Glutamatergic neuron (in vitro differentiated cells): ENCODE data around the gene ESPNL. TPM values are rescaled to one million over a fixed set of nuclear protein-coding genes. Genes with fewer than 3 reads are reported as not detected.

Experiments used
- DNase-seq: peaks from one replicate; pipeline ENCODE4 v3.0.0; 2022
- H3K27ac Mint-ChIP-seq: one replicate; pipeline ENCODE4 v1.8.0; 2020; ENCODE audit warnings: mild to moderate bottlenecking, mixed read lengths, inconsistent platforms; ENCODE audit not compliant: unreplicated experiment
- H3K27me3 Mint-ChIP-seq: one replicate; pipeline ENCODE4 v1.8.0; 2020; ENCODE audit warnings: mild to moderate bottlenecking, moderate library complexity, mixed read lengths, inconsistent platforms; ENCODE audit not compliant: unreplicated experiment
- H3K36me3 Mint-ChIP-seq: one replicate; pipeline ENCODE4 v1.8.0; 2020; ENCODE audit warnings: mild to moderate bottlenecking, mixed read lengths, inconsistent platforms; ENCODE audit not compliant: unreplicated experiment
- H3K4me1 Mint-ChIP-seq: one replicate; pipeline ENCODE4 v1.8.0; 2020; ENCODE audit warnings: mild to moderate bottlenecking, low read depth, mixed read lengths, inconsistent platforms; ENCODE audit not compliant: unreplicated experiment
- H3K4me3 Mint-ChIP-seq: one replicate; pipeline ENCODE4 v1.8.0; 2020; ENCODE audit warnings: mild to moderate bottlenecking, mixed read lengths, inconsistent platforms; ENCODE audit not compliant: unreplicated experiment
- H3K9me3 Mint-ChIP-seq: one replicate; pipeline ENCODE4 v1.8.0; 2020; ENCODE audit warnings: mild to moderate bottlenecking, moderate library complexity, mixed read lengths, inconsistent platforms; ENCODE audit not compliant: unreplicated experiment
- total RNA-seq: library from RNA; stranded (reverse); fragmentation: NEBNext Ultra II Directional; extraction: Animal tissue kit (Norgen Biotek cat#: 25700); gene quantifications from one replicate; pipeline ENCODE4 v1.2.1, GENCODE V29; 2021; ENCODE audit not compliant: unreplicated experiment
- TF ChIP-seq, protein P1 (sequence below): fragments of 200-600 bp; sonication (generic); IDR thresholded peaks from one replicate; pipeline ENCODE4 v1.5.0; 2021; ENCODE audit not compliant: partially characterized antibody, unreplicated experiment

Gene ESPNL
- total RNA-seq, 1 donor from 2014 or later: 0.81 TPM

DNA sequence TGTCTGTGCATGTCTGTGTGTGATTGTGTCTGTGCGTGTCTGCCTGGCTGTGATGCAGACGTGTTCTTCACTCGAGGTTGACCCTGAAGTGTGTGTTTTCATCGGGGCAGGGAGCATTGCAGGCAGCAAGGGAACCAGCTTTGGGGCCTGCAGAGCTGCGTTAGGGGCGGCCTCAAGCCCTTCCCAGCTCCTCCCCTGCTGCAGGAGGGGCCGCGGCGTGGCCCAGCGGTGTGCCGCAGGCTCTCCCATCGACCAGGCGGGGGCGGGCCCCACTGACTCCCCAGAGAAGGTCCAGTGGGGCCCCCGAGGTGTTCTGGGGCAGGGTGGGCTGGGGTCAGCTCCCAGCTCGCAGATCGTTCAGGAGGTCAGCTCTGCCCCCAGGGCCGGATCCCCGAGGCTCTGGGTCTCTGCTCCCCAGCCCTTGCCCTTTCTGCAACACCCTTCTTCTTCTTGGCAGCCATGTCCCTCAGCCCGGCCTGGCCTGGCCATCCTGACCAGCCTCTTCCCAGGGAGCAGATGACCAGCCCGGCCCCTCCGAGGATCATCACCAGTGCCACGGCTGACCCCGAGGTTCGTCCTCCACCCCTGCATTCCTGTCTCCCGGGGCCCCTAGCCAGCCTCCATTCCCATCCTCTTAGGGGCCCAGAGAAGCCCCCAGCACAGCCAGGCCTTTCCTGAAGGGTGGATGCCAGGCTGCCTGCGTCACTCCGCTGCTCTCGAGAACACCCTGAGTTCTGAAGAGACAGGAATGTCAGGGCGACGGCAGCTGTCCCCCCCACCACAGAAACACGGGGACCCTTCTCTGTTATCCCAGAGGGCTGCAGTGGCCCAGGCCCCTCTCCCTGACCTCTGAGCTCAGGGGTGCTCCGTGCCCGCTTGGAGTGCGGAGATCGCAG, 27.3 kb downstream of the ESPNL start:
- H3K9me3 Mint-ChIP-seq: peaks cover 1% of the 10 kb centered on the region
- DNase-seq: peak; percentile 20
- H3K27ac Mint-ChIP-seq: no peak overlapping the region
- H3K4me1 Mint-ChIP-seq: peaks cover 3% of the 10 kb centered on the region
- TF ChIP-seq, protein P1, sequence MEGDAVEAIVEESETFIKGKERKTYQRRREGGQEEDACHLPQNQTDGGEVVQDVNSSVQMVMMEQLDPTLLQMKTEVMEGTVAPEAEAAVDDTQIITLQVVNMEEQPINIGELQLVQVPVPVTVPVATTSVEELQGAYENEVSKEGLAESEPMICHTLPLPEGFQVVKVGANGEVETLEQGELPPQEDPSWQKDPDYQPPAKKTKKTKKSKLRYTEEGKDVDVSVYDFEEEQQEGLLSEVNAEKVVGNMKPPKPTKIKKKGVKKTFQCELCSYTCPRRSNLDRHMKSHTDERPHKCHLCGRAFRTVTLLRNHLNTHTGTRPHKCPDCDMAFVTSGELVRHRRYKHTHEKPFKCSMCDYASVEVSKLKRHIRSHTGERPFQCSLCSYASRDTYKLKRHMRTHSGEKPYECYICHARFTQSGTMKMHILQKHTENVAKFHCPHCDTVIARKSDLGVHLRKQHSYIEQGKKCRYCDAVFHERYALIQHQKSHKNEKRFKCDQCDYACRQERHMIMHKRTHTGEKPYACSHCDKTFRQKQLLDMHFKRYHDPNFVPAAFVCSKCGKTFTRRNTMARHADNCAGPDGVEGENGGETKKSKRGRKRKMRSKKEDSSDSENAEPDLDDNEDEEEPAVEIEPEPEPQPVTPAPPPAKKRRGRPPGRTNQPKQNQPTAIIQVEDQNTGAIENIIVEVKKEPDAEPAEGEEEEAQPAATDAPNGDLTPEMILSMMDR: no peak
- H3K4me3 Mint-ChIP-seq: no peak overlapping the region
- no peaks in the 10 kb centered on the region for H3K36me3 Mint-ChIP-seq
- peaks cover 4% of the 10 kb centered on the region for H3K27me3 Mint-ChIP-seq

DNA sequence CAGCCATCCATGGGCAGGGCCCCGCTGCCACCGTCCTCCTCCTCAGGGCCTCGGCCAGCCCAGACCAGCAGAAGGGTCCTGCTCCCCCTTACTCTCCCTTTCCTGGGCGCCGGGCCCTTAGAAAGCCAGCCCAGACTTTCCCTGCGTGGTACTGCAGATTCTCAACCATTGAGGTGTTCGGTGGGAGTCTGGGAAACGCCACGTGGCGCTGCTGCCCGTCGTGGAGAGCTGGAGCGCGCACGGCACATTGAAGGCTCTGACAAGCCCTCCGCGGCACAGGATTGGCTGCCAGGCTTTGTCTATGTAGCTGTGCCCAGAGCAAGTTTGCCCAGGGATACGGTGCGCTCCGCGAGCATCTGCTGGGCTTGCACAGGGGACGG, 27.9 kb downstream of the ESPNL start:
- no peaks in the 10 kb centered on the region for H3K36me3 Mint-ChIP-seq
- peaks cover under 1% of the 10 kb centered on the region for H3K4me1 Mint-ChIP-seq
- no peak overlapping the region for H3K27ac Mint-ChIP-seq
- peak; percentile 15 for DNase-seq
- TF ChIP-seq, protein P1: no peak
- H3K9me3 Mint-ChIP-seq: peaks cover 1% of the 10 kb centered on the region
- H3K27me3 Mint-ChIP-seq: peaks cover 4% of the 10 kb centered on the region
- no peak overlapping the region for H3K4me3 Mint-ChIP-seq

DNA sequence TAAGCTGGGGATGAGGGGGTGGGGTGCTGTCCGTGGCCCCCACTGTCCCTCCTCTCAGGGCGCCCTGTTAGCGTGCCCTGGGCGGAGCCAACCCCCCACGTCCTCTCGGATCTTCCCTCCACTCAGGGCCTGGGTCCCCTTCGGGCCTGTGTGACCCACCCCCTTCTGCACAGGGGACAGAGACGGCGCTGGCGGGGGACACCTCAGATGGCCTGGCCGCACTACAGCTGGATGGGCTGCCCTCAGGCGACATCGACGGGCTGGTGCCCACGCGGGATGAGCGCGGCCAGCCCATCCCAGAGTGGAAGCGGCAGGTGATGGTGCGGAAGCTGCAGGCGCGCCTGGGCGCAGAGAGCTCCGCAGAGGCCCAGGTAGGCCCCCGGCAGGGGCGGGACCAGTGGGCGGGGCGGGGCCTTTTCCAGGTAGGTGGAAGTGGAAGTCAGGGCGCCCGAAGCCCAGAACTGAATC, 28.4 kb downstream of the ESPNL start:
- TF ChIP-seq, protein P1: no peak
- Mint-ChIP-seq H3K36me3 (no peaks in the 10 kb centered on the region), H3K4me1 (peaks cover 4% of the 10 kb centered on the region), H3K9me3 (peaks cover 1% of the 10 kb centered on the region), H3K27me3 (peaks cover 6% of the 10 kb centered on the region), H3K4me3 (no peak overlapping the region), H3K27ac (no peak overlapping the region)
- peak; percentile 15 for DNase-seq

DNA sequence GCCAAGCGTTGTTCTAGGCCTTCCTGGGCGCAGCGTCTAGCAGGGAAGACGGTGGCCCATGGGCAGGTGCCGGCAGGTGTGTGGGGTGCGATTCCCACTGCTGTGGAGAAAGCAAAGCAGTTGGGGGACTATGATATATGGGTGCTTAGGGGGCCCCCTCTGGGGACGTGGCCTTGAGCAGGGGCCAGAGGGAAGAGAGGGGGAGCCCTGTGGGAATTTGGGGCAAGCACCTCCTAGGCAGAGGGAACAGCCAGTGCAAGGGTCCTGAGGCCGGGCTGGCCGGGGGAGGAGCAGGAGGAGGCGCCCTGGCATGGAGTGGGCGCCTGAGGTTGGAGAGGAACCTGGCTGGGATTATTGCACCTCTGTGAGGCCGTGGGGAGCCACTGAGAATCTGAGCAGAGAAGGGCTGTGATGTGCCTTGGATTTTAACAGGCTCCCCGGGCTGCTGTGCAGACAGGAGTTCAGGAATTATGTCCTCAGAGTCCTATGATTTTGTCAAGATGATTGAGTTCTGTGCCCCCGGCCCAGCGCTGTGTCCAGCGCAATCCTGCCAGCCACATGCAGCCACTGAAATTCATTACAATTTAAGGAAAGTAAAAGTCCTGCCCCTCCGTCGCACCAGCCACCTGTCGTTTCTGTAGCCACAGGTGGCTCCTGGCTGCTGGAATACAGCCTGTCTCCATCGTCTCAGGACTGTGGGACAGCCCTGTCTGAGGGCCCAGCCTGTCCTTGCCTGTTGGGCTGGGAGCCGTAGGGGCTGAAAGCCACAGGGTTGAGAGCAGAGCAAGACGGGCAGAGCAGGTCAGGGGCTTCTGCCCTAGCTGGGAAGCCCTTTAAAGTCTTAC, 29.2 kb downstream of the ESPNL start:
- H3K27me3 Mint-ChIP-seq: peaks cover 5% of the 10 kb centered on the region
- TF ChIP-seq, protein P1: no peak
- H3K4me3 Mint-ChIP-seq: no peak overlapping the region
- no peak overlapping the region for H3K27ac Mint-ChIP-seq
- peaks cover 1% of the 10 kb centered on the region for H3K9me3 Mint-ChIP-seq
- H3K36me3 Mint-ChIP-seq: no peaks in the 10 kb centered on the region
- peaks cover 4% of the 10 kb centered on the region for H3K4me1 Mint-ChIP-seq
- DNase-seq: peak; percentile 12
